ENCODE results near the gene CCL5.
"Not testable (repeated sequence)": the region's sequence is repeated elsewhere in the genome, so short reads cannot be mapped to it uniquely, and the experiment has no call there.

Gene CCL5

GRCh38 chr17:35898283-35899070 is 18.3 kb upstream of the CCL5 start:
- DNase-seq (ENCODE audit: low read depth in 2 of 2, low spot score in 1 of 2), result peak in 1 of 2 donors; percentile 66

GRCh38 chr17:35897772-35898171 is 17.6 kb upstream of the CCL5 start:
- DNase-seq (ENCODE audit: low read depth in 2 of 2, low spot score in 1 of 2), result not testable (repeated sequence)

GRCh38 chr17:35895636-35896587 is 15.8 kb upstream of the CCL5 start:
- DNase-seq (ENCODE audit: low read depth in 2 of 2, low spot score in 1 of 2), result no peak

GRCh38 chr17:35894206-35894605 is 14.0 kb upstream of the CCL5 start:
- DNase-seq (ENCODE audit: low read depth in 2 of 2, low spot score in 1 of 2), result no peak

- DNase-seq (ENCODE audit: low read depth in 2 of 2, low spot score in 1 of 2), result no peak
Observed at GRCh38 chr17:35893751-35894150, 13.6 kb upstream of the CCL5 start.

GRCh38 chr17:35892091-35893035 is 12.2 kb upstream of the CCL5 start:
- peak in 1 of 2 donors; percentile 73 for DNase-seq (ENCODE audit: low read depth in 2 of 2, low spot score in 1 of 2)

- DNase-seq (ENCODE audit: low read depth in 2 of 2, low spot score in 1 of 2), result no peak
Observed at GRCh38 chr17:35891269-35891668, 11.1 kb upstream of the CCL5 start.

GRCh38 chr17:35890774-35891155 is 10.6 kb upstream of the CCL5 start:
- no peak for DNase-seq (ENCODE audit: low read depth in 2 of 2, low spot score in 1 of 2)

GRCh38 chr17:35889818-35890773 is 9.9 kb upstream of the CCL5 start:
- no peak for DNase-seq (ENCODE audit: low read depth in 2 of 2, low spot score in 1 of 2)

GRCh38 chr17:35889241-35889640 is 9.1 kb upstream of the CCL5 start:
- no peak for DNase-seq (ENCODE audit: low read depth in 2 of 2, low spot score in 1 of 2)

GRCh38 chr17:35878361-35878760 is 1.8 kb downstream of the CCL5 start:
- no peak for DNase-seq (ENCODE audit: low read depth in 2 of 2, low spot score in 1 of 2)

GRCh38 chr17:35877345-35878029 is 2.7 kb downstream of the CCL5 start:
- no peak for DNase-seq (ENCODE audit: low read depth in 2 of 2, low spot score in 1 of 2)

GRCh38 chr17:35876534-35876933 is 3.6 kb downstream of the CCL5 start:
- no peak for DNase-seq (ENCODE audit: low read depth in 2 of 2, low spot score in 1 of 2)

- DNase-seq (ENCODE audit: low read depth in 2 of 2, low spot score in 1 of 2), result no peak
Observed at GRCh38 chr17:35875800-35876139, 4.4 kb downstream of the CCL5 start.

- no peak for DNase-seq (ENCODE audit: low read depth in 2 of 2, low spot score in 1 of 2)
Observed at GRCh38 chr17:35875072-35875799, 4.9 kb downstream of the CCL5 start.

GRCh38 chr17:35872196-35872980 is 7.8 kb downstream of the CCL5 start:
- no peak for DNase-seq (ENCODE audit: low read depth in 2 of 2, low spot score in 1 of 2)

GRCh38 chr17:35870906-35871819 is 9.0 kb downstream of the CCL5 start:
- DNase-seq (ENCODE audit: low read depth in 2 of 2, low spot score in 1 of 2), result no peak

Measured in stimulated activated CD8-positive, alpha-beta memory T cell treated with anti-CD3 and anti-CD28 coated beads, Interleukin-4, amount 100 ng/mL, for 4 hours (primary cell).